Daoy (cell line): Measurements from ENCODE around the gene KLHDC3. TPM values are rescaled to one million over a fixed set of nuclear protein-coding genes. Genes with fewer than 3 reads are reported as not detected.
A peak's percentile ranks its signal among the peaks of the same experiment; 100 is the strongest.

ENCODE experiments used
- DNase-seq: peaks from one replicate; pipeline ENCODE4 v3.0.0-alpha.2; 2015; ENCODE audit warnings: low read depth
- total RNA-seq: library from RNA; depleted of rRNA; stranded (reverse); fragments of >200 nt; shearing (Covaris generic); gene quantifications from 2 replicates; pipeline ENCODE4 v1.2.3, GENCODE V29; 2014; rRNA removed

KLHDC3 gene, protein sequence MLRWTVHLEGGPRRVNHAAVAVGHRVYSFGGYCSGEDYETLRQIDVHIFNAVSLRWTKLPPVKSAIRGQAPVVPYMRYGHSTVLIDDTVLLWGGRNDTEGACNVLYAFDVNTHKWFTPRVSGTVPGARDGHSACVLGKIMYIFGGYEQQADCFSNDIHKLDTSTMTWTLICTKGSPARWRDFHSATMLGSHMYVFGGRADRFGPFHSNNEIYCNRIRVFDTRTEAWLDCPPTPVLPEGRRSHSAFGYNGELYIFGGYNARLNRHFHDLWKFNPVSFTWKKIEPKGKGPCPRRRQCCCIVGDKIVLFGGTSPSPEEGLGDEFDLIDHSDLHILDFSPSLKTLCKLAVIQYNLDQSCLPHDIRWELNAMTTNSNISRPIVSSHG
- 80.9 and 93.8 TPM in 2 replicates for total RNA-seq

DNA sequence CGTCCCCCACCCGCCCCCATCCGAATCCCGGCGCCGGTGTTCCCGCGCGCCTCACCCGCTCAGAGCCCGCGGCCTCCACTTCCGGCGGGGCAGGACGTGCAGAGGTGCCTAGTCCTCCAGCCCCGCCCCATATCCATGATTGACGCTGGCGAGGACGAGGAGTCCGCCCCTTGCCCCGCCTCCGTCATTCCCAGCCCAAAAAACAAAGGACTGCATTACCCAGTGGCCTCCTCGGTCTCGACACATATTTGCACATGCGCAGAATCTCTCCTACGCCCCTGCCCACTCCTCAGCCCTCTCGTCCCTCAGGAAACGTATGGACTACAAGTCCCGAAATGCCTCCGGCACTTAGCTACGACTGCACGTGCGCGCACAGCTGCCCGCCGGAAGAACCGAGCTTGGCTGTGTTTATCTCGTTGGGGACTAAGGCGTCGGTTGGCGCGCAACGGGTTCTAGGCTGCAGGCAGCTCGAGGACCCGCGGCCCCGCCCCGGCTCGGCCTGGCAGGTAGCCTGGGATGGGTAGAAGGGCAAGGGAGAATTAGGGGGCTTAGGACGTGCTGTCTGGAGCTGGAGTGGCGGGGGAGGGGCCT lies at the start of gene KLHDC3, which contains the start of gene MEA1:
Gene KLHDC3, plus strand, starts transcription at position 407 of the 591 bp plus-strand sequence. CDS start 2,944 bp downstream, outside the sequence.
Gene MEA1, minus strand, starts transcription at position 104 of the 591 bp plus-strand sequence. CDS start 133 bp downstream, outside the sequence.
- DNase-seq = peak; percentile 100

- no peak for DNase-seq
Observed at GRCh38 chr6:42966571-42966970, 47.5 kb upstream of the KLHDC3 start.

GRCh38 chr6:42967228-42967627 lies 46.8 kb upstream of the KLHDC3 start:
- DNase-seq = no peak

GRCh38 chr6:42968126-42968701 lies 45.8 kb upstream of the KLHDC3 start:
- DNase-seq = no peak

DNA sequence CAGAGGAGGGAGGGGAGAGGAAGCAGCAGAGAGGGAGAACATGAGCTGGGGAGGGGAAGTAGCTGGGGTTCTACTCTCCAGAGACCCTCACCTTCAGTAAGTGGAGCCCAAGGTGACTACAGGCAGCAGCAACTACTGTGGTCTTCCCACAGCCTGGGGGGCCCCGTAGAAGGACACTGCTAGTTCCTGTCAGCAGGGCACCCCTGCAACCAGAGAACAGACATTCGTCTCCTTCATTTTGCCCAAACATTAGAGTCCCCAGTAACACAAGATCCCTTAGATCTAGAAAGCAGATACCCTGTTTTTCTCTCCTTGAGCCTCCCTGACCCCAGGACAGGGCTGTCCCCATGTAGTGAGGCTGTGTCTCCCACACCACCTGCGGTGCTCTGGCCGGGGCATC lies 45.3 kb upstream of the KLHDC3 start:
- DNase-seq = no peak

GRCh38 chr6:42969431-42969830 lies 44.6 kb upstream of the KLHDC3 start:
- DNase-seq = no peak

DNA sequence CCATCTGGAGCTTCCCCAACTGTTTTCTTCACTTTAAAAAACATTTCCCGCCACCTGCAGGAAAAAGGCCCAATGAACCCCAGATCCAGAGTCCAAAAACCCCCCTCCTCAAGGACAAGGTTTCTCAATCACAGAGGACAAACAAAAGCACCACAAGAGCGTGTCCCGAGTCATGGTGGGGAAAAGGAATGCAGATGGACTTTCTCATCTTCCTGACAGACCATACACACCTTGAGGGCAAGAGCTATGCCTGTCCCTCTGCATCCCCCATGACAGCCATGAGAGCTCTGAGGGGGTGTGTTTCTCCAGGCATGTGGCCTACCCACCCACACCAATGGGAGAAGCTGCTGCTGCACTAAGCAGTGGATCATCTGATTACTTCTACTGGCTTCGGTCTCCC lies 44.1 kb upstream of the KLHDC3 start:
- no peak for DNase-seq

DNA sequence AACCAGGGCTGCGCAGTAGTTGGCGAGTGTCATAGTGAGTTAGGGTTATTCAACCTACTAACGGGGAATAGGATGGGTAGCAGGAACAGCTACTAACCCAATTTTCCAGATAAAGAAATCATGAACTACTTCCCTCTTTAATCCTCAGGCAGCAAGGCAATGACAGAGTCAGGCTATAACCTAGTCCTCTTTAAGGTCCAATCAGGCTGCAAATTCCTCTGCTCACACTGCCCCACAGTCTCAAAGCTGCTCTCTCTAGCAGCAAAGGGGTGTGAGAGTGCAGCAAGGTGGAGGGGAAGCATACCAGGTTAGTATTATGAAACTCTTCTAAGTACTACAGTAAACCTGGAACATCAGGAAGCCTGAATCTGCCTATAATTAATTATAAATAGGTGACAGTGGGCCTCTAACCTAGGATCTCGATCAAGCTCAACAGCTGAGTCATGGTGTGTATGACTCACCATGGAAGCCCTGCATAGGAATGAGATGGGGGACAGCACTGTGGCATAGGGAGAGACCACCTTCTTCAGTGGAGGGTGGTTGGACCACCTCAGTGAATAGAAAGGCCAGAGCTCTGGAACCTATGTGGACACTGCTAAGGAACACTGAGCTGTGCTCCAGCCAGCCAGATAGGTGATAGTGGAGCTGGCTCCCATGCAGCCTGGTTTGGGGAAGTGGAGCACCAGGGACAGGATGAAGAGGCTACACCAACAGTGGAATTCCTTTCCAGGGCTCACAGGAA lies 43.0 kb upstream of the KLHDC3 start:
- peak; percentile 55 for DNase-seq

DNA sequence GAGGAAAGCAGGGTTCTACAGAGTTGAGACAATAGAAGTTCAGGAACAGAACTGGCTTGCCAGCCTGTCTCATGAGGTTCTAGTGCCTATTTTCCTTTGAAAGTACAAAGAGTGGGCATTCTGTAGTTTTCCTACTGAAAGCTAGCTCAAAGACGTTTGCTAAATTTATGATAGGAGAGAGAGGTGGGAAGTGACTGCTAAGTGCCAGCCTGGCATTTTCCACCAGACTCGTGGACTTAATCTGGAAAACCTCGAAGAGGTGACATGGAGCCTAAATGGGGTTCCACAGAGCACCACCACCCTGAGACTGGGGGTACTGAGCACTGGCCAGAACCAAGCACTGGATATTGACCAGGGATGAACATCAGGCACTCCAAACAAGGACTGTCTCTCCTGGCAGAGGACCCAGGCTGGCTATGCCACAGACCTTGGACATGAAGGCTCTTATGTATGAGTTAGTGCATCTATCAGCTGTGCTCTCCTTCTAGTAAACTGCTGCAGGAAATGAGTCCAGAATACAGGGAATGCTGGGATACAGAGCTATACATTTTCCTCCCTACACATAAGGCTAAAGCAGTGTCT lies 42.2 kb upstream of the KLHDC3 start:
- DNase-seq = no peak

GRCh38 chr6:42973926-42974325 lies 40.1 kb upstream of the KLHDC3 start:
- no peak for DNase-seq

- DNase-seq = no peak
Observed at GRCh38 chr6:42974919-42975505, 39.0 kb upstream of the KLHDC3 start.

DNA sequence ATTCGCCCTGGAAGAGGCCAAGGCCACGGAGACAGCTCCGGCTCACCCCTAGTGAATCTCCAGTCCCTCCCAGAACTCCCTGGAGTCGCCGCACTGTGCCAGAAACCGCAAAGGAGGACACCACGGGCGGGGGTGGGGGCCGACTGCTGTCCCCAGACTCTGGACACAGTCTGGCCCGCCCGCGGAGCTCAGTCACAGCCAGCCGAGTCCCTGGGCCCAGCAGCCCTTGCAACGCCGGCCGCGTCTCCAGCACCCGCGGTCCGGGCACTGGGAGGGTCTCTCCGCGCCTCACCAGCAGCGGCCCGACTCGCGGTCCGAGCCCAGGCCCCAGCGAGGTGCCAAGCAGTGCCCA lies 35.6 kb upstream of the KLHDC3 start:
- DNase-seq = peak; percentile 39

GRCh38 chr6:42978839-42979522 lies 35.1 kb upstream of the KLHDC3 start, which contains the start of gene PEX6:
PEX6 (minus strand) TSS chr6:42979181; CDS start chr6:42979150, 31 bp downstream.
- DNase-seq = peak; percentile 97

DNA sequence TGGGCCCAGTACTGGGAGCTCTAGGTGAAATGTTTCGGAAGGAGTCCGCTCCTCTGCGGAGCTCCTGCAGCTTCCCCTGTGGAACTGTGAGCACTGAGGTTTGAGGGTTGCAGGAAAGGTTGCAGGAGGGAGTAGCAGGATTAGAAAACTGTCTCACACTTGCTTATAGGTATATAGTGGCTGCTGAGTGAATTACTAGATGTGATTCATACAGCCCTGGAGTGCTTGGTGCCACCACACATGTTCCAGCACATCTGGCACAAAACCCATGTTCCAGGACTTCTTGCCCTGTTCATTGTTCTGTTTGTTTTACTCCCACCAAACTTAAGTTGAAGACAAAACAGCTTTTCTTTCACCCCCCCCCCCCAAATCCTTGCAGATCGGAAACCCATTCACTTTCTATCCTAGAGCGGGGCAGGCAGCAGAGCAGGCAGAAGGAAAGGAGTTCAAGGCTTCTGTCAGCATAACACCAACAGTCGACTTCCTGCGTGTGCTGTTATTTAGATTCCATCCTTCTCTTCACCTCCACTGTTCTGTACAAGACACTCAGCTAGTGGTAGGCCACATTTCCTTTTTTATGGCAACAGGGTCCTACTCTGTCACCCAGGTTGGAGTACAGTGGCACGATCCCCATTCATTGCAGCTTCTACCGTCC lies 34.4 kb upstream of the KLHDC3 start:
- DNase-seq = peak; percentile 53

GRCh38 chr6:42981836-42982235 lies 32.2 kb upstream of the KLHDC3 start:
- DNase-seq = no peak

GRCh38 chr6:42984001-42984923 lies 29.8 kb upstream of the KLHDC3 start, which contains the start of gene PPP2R5D:
PPP2R5D (plus strand) TSS chr6:42984570; CDS start chr6:42984678, 108 bp downstream.
- peak; percentile 99 for DNase-seq

DNA sequence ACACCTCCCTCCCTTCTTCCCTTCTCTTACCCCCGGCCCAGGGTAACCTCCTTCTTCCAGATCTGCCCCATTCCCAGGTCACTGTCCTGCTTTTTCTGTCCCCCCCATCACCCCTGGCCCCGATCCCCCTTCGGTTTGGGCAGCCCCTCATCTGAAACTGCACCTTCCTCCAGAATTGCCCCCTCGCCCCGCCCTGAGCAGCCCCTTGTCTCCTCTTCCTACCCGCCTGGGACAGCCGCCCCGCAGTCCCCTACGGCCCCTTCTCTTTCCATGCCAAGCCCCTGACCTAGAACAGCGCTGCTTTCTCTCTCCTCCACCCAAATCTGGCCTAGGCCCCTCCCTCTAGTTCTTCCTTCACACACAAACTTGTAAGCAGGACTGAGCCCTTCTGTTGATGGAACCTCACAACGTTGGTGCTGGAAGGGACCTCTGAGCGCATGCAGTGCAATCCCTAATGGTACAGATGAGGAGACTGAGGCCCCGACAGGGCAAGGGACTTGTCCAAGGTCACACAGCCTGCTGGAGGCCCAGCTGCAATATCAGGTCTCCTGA lies 29.0 kb upstream of the KLHDC3 start:
- DNase-seq = no peak
